Retinal pigment epithelial cell (primary cell): ENCODE measurements around the gene SPAG16.

Experiments used
- DNase-seq: peaks from one replicate; pipeline ENCODE4 v3.0.0-alpha.2; 2010; ENCODE audit warnings: low read depth
- H3K4me3 ChIP-seq: 2 replicates; pipeline ENCODE4 v1.5.1; 2011; ENCODE audit warnings: mild to moderate bottlenecking, low read length, control low read depth, moderate library complexity
- CTCF ChIP-seq: conservative IDR thresholded peaks from 2 replicates; pipeline ENCODE4 v1.5.1; 2011; ENCODE audit warnings: low read depth, low read length, control low read depth, inconsistent platforms

Gene SPAG16

GRCh38 chr2:214310319-214310718, 1026.1 kb downstream of the SPAG16 start:
- TF ChIP-seq CTCF: peak; percentile 51
- H3K4me3 ChIP-seq: no peak overlapping the region
- DNase-seq: no peak

- peak; percentile 23 for TF ChIP-seq CTCF
- DNase-seq: no peak
These were observed 1026.8 kb downstream of the SPAG16 start for GRCh38 chr2:214311031-214311533.

GRCh38 chr2:214311931-214312749, 1027.9 kb downstream of the SPAG16 start:
- no peak for TF ChIP-seq CTCF
- no peak overlapping the region for H3K4me3 ChIP-seq
- DNase-seq: no peak

More at GRCh38 chr2:214311031-214311533, 1026.8 kb downstream of the SPAG16 start:
- H3K4me3 ChIP-seq: no peak overlapping the region

GRCh38 chr2:214315324-214315723, 1031.1 kb downstream of the SPAG16 start:
- no peak for TF ChIP-seq CTCF

GRCh38 chr2:214320211-214320610, 1035.9 kb downstream of the SPAG16 start:
- no peak overlapping the region for H3K4me3 ChIP-seq
- TF ChIP-seq CTCF: no peak
- DNase-seq: no peak

More at GRCh38 chr2:214315324-214315723, 1031.1 kb downstream of the SPAG16 start:
- no peak overlapping the region for H3K4me3 ChIP-seq
- no peak for DNase-seq

GRCh38 chr2:214322662-214323061, 1038.4 kb downstream of the SPAG16 start:
- H3K4me3 ChIP-seq: no peak overlapping the region
- DNase-seq: peak; percentile 19
- TF ChIP-seq CTCF: no peak

- no peak overlapping the region for H3K4me3 ChIP-seq
- no peak for TF ChIP-seq CTCF
- no peak for DNase-seq
These were observed 1041.1 kb downstream of the SPAG16 start for GRCh38 chr2:214325404-214325803.
